NCI-H2196 (cell line): Measurements from ENCODE around the gene DBP.

ENCODE experiments used
- DNase-seq: peaks from one replicate; lab custom pipeline; 2025; ENCODE audit not compliant: unreplicated experiment; lab: John Stamatoyannopoulos, UW

The DBP gene

DNA sequence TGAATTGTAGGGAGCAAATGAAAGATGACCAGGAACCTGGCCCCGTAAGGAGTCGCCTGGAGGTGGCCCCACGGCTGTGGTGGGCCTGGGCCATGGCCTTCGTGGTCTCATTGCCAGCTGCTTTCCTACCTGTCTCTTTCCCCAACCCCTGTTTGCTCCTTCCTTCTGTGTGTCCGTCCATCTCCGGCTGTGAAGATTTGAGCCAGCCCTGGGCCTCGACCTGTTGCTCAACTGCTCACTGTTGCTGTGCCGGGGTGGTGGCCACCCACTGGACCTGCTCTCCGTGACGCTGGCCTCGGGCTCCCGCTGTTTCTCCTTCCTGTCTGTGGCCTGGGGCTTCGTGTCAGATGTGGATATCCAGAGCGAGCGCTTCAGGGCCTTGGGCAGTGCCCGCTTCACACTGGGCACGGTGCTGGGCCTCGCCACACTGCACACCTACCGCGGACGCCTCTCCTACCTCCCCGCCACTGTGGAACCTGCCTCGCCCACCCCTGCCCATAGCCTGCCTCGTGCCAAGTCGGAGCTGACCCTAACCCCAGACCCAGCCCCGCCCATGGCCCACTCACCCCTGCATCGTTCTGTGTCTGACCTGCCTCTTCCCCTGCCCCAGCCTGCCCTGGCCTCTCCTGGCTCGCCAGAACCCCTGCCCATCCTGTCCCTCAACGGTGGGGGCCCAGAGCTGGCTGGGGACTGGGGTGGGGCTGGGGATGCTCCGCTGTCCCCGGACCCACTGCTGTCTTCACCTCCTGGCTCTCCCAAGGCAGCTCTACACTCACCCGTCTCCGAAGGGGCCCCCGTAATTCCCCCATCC is 8.5 kb downstream of the DBP start:
- no peak for DNase-seq

DNA sequence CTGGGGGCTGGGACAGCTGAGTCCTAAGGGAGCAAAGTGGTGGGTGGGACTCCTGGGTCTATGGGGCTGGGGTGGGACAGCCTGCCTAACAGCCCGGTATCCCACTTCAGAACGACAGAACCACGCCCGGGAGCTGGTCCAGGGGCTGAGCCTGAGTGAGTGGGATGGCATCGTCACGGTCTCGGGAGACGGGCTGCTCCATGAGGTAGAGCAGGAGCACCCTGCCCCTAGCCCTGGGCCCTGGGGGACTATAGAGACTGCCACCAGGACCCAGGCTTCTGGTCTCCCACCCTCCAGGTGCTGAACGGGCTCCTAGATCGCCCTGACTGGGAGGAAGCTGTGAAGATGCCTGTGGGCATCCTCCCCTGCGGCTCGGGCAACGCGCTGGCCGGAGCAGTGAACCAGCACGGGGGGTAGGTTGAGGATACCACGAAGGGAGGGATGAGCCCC is 9.3 kb downstream of the DBP start:
- DNase-seq: no peak

GRCh38 chr19:48627201-48627864 is 9.8 kb downstream of the DBP start:
- no peak for DNase-seq

DNA sequence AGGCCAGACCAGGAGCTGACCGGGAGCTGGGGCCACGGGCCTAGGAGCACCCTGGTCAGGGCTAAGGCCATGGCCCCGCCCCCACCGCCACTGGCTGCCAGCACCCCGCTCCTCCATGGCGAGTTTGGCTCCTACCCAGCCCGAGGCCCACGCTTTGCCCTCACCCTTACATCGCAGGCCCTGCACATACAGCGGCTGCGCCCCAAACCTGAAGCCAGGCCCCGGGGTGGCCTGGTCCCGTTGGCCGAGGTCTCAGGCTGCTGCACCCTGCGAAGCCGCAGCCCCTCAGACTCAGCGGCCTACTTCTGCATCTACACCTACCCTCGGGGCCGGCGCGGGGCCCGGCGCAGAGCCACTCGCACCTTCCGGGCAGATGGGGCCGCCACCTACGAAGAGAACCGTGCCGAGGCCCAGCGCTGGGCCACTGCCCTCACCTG is 11.3 kb downstream of the DBP start:
- no peak for DNase-seq

DNA sequence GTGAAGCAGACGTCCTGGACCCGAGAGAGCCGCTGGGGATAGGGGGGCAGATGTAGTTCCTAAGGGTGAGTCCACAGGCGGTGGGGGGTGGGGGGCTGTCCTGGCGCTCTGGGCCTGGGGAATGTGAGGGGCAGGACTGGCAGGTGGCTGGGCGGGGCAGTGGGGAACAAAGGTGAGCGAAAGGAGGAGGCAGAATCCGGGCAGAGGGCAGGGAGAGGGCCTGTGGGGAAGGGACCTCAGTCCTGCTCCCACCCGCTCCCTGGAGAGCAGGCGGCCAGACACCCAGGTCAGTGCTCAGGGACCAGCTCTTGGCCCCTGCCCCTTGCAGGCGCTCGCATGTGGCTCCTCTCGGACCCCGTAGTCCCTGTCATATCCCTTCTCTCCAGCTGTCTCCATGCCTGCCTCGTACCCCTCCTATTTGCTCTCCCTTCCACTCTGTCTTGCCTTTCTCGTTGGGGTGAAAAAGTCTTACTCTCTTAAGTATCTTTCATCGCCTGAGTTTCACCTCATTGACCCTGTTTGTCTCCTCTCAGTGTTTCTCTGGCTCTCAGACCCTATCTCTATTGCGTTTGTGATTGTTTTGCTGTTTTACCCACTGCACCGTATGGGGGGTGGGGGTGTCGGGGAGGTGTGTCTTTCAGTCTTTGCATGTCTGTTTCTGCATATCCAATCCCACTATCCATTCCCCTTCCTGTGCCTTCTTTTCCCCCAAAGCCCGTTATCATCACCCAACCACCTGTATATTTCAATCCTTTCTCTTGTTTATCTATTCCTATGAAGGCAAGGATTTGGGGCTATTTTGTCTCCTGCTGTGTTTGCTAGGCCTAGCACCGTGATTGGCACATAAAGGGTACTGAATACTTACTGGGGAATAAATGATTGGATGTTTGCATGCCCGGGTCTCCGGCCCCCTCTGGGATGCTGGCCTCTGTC is 12.1 kb downstream of the DBP start:
- no peak for DNase-seq

- peak; percentile 98 for DNase-seq
Observed at GRCh38 chr19:48624067-48624594, 13.0 kb downstream of the DBP start.

- DNase-seq: no peak
Observed at GRCh38 chr19:48623556-48624066, 13.6 kb downstream of the DBP start.

DNA sequence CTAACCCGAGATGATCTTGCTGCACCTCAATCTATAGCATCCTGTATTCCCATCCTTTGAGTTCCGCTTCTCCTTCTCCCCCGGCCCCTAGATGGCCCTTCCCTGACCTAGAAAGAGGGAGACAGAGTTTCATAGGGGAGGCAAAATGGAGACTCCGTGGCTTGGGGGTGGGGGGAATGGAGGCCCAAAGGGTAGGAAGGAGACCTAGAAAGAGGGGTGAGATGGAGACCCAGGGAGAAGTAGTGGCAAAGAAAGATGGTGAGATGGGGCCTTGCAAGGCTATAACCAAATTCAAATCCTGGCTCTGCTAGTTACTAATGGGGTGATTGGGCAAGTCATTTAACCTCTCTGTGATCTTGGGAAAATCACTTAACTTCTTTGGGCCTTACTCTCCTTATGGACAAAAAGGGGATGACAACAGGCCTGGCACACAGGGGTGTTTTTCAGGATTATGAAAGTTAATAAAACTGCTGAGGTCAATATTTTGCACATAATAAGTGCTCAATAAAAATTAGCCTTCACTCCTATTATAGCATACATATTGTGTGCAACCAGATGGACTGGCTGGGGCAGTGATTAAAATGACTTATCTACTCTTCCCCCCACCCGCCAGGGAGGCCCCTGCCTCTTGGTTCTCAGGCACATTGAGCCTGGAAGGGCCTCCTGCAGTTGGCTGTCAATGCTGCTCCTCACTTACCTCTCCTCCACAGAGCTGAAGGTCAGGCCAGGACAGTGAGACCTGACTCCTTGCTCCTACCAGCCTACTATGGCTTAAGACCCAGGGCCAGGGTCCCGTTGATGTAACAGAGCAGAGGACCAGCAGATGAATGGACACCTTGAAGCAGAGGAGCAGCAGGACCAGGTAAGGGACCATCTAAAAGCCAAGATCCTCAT is 17.2 kb downstream of the DBP start:
- no peak for DNase-seq

DNA sequence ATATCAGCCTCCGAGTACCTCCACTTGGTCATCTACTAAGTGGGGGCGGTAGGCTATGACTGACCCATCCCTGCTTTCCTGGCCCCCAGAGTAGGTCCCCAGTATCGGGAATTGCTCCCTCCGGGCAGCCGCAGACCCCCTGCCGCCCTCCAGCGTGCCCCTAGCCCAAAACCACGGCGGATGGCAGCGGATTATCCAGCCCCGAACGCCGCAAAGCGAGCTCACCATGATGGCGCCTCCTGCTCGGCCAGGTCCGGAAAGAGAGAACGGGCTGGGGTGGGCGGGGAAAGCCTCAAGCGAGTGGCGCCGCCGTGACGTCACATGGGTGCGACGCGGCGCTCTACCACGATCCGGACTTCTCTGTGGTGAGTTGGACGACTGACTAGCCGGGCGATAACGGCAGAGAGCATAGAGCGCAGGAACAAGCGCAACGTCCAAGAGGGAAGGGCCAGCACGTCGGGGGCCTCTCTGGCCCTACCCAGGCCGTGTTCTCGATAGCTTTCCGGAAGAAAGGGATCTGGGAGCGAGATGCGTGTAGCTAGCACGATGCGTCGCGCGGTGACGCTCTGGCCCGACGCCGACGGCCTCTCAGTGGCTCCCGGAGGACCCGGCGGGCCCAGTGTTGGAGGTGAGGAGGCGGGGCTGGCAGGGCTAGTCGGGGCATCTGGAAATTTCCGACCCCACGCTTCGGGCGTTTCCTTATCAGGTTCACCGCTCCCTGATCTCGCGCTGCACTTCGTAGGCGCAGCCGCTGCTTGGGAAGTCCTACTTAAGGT is 18.1 kb downstream of the DBP start, which contains the start of the genes RPL18 and SPHK2:
Gene RPL18 (minus strand): TSS at position 263 of the 776 bp plus-strand sequence. CDS start 35 bp downstream, at position 228.
Gene SPHK2 (plus strand): TSS at position 591 of the 776 bp plus-strand sequence. CDS start 1,009 bp downstream, outside the sequence.
- peak; percentile 100 for DNase-seq

DNA sequence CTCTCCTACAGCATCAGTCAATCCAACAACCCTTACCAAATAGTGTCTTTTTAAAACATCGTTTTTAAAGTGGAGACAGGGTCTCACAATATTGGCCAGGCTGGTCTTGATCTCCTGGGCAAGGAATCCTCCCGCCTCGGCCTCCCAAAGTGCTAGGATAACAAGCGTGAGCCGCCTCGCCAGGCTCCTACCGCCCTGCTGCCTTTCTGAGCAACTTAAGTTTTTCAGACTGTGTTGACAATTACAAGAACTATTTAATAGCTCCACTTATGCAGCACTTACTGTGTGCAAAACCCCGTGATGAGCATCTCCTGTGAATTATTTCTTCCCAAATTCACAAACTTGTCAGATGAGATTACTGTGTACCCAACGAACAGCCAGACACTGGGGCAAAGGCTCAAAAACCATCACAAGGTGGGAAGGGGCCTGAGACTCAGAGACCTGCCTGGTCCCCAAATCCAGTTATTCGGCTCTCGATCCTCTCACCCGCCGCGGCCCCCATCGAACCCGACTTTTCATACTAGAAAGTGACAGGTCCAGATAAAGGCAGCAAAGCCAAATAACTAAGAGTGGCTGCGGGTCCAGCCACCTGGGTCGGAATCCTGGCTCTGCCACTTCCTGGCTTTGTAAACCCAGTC is 18.8 kb downstream of the DBP start:
- no peak for DNase-seq

- DNase-seq: no peak
Observed at GRCh38 chr19:48617146-48617937, 19.8 kb downstream of the DBP start.

- no peak for DNase-seq
Observed at GRCh38 chr19:48616491-48617056, 20.6 kb downstream of the DBP start.

DNA sequence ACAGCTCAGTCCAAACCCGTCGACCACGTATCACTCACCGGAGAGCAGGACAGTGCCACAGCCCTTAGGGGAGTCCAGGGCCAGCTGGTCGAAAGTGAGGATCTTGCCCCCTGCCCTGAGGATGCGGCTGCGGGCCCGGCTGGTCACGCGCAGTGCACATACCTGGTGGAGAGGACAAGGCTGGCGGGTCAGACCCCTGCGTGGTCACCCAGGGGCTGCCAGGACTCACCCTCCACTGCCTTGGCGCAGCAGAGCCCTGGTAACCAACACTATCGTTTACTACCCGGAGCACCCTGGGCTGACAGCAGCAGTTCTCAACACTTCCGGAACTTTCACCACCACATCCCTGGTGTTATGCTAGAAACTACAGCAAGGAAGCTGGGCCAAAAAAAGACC is 21.1 kb downstream of the DBP start:
- no peak for DNase-seq

GRCh38 chr19:48615231-48616040 is 21.7 kb downstream of the DBP start:
- no peak for DNase-seq

DNA sequence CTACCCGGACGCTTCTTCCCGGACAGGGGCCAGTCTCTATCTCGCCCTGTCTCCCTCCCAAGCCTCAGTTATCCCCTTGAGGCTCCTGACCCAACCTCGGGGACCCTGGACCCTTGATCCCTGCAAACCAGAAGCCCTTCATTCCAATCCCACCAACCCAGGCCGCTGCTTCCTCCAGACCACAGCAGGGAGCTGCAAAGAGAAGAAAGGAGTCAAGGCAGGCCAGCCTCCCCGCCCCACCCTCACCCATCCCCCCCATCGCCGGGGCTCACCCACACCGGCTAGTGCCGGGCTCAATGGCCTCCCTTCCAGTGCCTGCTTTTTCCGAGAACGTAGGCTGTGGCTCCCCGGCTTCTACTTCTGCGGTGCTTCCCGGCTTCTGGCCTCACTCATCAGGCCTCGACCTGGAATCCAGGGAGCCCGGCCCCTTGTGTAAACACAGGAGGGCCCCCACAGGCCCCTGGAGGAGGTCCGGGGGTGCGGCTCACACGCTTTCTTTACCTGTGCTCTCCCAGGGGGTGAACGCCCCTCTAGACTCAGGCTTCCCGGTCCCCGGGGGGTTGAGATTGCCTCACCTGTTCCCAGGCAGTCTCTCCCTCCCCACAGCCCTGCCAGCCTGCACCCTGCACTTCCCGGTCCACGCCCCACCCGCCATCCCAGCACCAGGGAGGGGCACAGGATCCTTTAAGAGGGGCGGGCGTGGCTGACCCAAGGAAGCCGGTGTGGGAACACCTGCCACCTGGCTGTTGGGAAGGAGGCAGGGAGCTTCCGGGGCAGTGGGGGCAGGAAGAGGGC is 22.5 kb downstream of the DBP start, which contains the start of gene FAM83E:
Gene FAM83E (minus strand): TSS at position 641 of the 795 bp plus-strand sequence. CDS start 1,704 bp downstream, outside the sequence.
- DNase-seq: no peak
